ENCODE data around the gene CDH23. TPM values are rescaled to one million over a fixed set of nuclear protein-coding genes. Genes with fewer than 3 reads are reported as not detected.

The CDH23 gene
- total and polyA plus RNA-seq, 12 donors = 1.7 to 20.2 (median 7.8) TPM

DNA sequence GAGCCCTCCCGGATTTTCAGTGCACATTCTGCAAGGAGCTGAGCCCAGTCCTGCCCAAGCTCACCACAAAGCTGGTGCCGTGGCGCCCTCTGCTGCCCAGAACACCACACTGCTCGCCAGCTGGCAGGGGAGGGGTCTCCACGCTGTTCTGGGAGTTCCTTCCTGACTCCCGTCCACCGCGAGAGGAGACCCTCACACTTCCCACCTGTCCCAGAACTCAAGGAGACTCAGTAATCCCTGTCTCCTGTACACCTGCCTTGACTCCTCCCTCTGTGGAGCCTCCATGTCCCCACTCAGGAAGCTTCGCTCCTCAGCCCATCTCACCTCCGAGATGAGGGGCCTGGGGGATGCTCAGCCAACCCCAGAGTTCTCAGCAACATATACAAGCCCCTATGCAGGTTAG, 311.6 kb downstream of the CDH23 start:
- no peak for TF ChIP-seq POLR2A (IDR thresholded peaks at IDR 0.05)
- TF ChIP-seq, protein P1, sequence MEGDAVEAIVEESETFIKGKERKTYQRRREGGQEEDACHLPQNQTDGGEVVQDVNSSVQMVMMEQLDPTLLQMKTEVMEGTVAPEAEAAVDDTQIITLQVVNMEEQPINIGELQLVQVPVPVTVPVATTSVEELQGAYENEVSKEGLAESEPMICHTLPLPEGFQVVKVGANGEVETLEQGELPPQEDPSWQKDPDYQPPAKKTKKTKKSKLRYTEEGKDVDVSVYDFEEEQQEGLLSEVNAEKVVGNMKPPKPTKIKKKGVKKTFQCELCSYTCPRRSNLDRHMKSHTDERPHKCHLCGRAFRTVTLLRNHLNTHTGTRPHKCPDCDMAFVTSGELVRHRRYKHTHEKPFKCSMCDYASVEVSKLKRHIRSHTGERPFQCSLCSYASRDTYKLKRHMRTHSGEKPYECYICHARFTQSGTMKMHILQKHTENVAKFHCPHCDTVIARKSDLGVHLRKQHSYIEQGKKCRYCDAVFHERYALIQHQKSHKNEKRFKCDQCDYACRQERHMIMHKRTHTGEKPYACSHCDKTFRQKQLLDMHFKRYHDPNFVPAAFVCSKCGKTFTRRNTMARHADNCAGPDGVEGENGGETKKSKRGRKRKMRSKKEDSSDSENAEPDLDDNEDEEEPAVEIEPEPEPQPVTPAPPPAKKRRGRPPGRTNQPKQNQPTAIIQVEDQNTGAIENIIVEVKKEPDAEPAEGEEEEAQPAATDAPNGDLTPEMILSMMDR (IDR thresholded peaks at IDR 0.05) = peak; percentile 71 to 85 (median 79)
- peaks cover 8 to 9% of the 10 kb centered on the region in 2 donors for H3K4me1 ChIP-seq (replicated peaks in 1 of 2)
- no peak overlapping the region for H3K4me3 ChIP-seq
- H3K27ac ChIP-seq = no peak overlapping the region
- H3K36me3 ChIP-seq (replicated peaks in 1 of 2) = no peaks in the 10 kb centered on the region
- DNase-seq = peak in 6 of 7 donors; percentile 43 to 63 (median 49)
- intact Hi-C loops (cut with DNase I) = loop anchor here (5.0 to 10.0 kb wide), 3 partner anchors 316 to 394 kb away; partner anchors contain the start of gene SLC29A3 (in 1 of the 2)
- H3K9me3 ChIP-seq (replicated peaks in 1 of 3) = no peaks in the 10 kb centered on the region
- H3K27me3 ChIP-seq = no peaks in the 10 kb centered on the region
- WGBS, 4 donors = 14 to 17% (median 15%) methylated on average over 8 to 10 of the region's 10 CpGs; no CpG with 5 or more reads in 1 of the 4 donors

DNA sequence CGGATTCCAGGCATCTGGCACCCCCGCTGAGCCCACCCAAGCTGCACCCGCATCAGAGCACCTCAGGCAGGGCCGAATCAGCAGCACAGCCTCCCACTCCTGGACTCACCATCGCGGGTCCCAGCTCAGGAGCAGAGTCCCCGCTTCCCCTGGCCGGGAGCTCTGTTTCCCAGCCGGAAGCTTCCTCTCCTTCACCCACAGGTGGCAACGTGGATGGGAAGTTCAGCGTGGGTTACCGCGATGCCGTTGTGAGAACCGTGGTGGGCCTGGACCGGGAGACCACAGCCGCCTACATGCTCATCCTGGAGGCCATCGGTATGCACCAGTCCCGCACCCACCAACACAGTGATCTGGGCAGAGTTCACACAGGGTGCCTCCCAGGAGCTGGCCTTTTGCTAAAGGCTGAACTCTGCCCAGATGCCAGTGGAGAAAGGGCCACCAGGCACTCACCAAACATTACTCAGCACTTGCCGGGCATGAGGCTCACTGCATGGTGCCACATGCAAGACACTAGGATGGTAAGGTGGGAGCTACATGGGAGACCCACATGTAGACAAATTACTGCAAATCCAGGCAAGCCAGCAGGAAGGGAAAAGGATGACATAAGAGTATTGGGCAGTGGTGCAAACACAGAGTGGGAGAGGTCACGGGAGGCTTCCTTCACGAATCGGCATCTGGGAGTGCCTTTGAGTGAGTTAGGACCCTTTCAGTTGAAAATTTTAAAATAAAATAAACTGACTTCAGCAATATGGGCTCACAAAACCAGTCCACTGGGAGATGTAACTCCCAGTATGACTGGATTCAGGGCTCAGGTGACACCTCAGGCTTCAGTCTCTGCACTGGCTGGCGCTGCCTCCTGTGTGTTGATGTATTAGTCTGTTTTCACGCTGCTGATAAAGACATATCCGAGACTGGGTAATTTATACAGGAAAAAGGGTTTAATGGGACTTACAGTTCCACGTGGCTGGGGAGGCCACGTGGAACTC, 312.5 kb downstream of the CDH23 start:
- intact Hi-C loops (cut with DNase I) = loop anchor here (5.0 to 10.0 kb wide), 3 partner anchors 317 to 394 kb away; partner anchors contain the start of gene SLC29A3 (in 1 of the 2)
- Histone ChIP-seq H3K27me3 (no peaks in the 10 kb centered on the region), H3K4me1 (replicated peaks in 1 of 2) (peaks cover 16 to 18% of the 10 kb centered on the region in 2 donors), H3K9me3 (replicated peaks in 1 of 3) (no peaks in the 10 kb centered on the region), H3K27ac (no peak overlapping the region), H3K36me3 (replicated peaks in 1 of 2) (no peaks in the 10 kb centered on the region), H3K4me3 (no peak overlapping the region)
- no peak for DNase-seq
- TF ChIP-seq, protein P1 (IDR thresholded peaks at IDR 0.05) = no peak
- TF ChIP-seq POLR2A (IDR thresholded peaks at IDR 0.05) = no peak
- 71 to 75% (median 72%) methylated on average over 13 to 28 of the region's 28 CpGs for WGBS, 4 donors

DNA sequence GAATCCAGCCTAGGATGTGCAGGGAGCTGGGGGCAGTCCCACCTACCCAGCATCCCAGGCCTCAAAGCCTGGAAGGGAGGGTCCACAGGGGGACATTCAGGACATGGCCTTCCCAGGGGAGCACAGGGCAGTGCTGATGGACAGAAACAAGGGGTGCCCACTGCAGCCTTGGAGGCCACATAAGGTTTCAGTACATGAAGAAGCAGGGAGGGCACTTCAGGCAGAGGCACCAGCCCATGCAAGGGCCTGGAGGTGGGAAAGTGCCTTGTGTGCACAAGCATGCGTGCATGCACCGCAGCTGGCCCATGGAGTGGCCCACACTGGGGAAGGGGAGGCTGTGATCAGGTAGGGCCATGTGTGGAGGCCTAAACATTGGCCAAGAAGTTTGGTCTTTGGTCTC, 313.8 kb downstream of the CDH23 start:
- no peak for DNase-seq
- intact Hi-C loops (cut with DNase I) = no loop called here

More for the DNA sequence above, 313.8 kb downstream of the CDH23 start:
- TF ChIP-seq, protein P1 (IDR thresholded peaks at IDR 0.05) = no peak
- TF ChIP-seq POLR2A (IDR thresholded peaks at IDR 0.05) = no peak
- H3K4me3 ChIP-seq = no peak overlapping the region
- no peaks in the 10 kb centered on the region for H3K36me3 ChIP-seq (replicated peaks in 1 of 2)
- no peaks in the 10 kb centered on the region for H3K27me3 ChIP-seq
- H3K4me1 ChIP-seq (replicated peaks in 1 of 2) = peaks cover 18 to 30% of the 10 kb centered on the region in 2 donors
- H3K9me3 ChIP-seq (replicated peaks in 1 of 3) = no peaks in the 10 kb centered on the region
- H3K27ac ChIP-seq = no peak overlapping the region
- 92 to 100% (median 97%) methylated on average over 2 of the region's 2 CpGs for WGBS, 4 donors

All from adrenal gland (tissue), 12 donors.